Hepatocyte (in vitro differentiated cells): ENCODE data around the gene CTNND2.

Experiments used
- CTCF ChIP-seq: fragments of 200-600 bp; sonication (generic); IDR thresholded peaks from 2 replicates; pipeline ENCODE4 v1.5.1; 2016; ENCODE audit warnings: antibody characterized with exemption, mild to moderate bottlenecking; ENCODE audit not compliant: poor library complexity
- EZH2 ChIP-seq: fragments of 200-600 bp; sonication (generic); IDR thresholded peaks from 2 replicates; pipeline ENCODE4 v1.6.1; 2016; ENCODE audit warnings: antibody characterized with exemption, mild to moderate bottlenecking, borderline replicate concordance
- EZH2phosphoT487 ChIP-seq: fragments of 200-600 bp; sonication (generic); IDR thresholded peaks from one replicate; pipeline ENCODE4 v1.6.1; 2018; ENCODE audit warnings: antibody characterized with exemption, mild to moderate bottlenecking, low read depth, moderate library complexity; ENCODE audit not compliant: unreplicated experiment, severe bottlenecking

GRCh38 chr5:11692636-11693035 lies 211.6 kb downstream of the CTNND2 start:
- TF ChIP-seq CTCF: no peak
- no peak for TF ChIP-seq EZH2
- no peak for TF ChIP-seq EZH2phosphoT487
